ENCODE measurements around the gene STATH. TPM values are rescaled to one million over a fixed set of nuclear protein-coding genes. Genes with fewer than 3 reads are reported as not detected.
"Not testable (repeated sequence)": the region's sequence is repeated elsewhere in the genome, so short reads cannot be mapped to it uniquely, and the experiment has no call there.

Gene STATH
- 5.8 TPM for total RNA-seq (ENCODE audit: insufficient read depth, low replicate concordance)

- DNase-seq (ENCODE audit: low spot score), result no peak
These were observed at the start of gene STATH for GRCh38 chr4:69995526-69996016. Gene STATH, plus strand, starts transcription at chr4:69995966. Its CDS starts 2,472 bp downstream, at chr4:69998438.

GRCh38 chr4:69951602-69952001, 44.2 kb upstream of the STATH start:
- DNase-seq (ENCODE audit: low spot score), result no peak

- no peak for DNase-seq (ENCODE audit: low spot score)
These were observed 38.6 kb upstream of the STATH start for GRCh38 chr4:69957209-69957608.

- no peak for DNase-seq (ENCODE audit: low spot score)
These were observed 30.1 kb upstream of the STATH start, which contains the start of gene CSN2 for GRCh38 chr4:69965628-69966027. Gene CSN2, minus strand, starts transcription at chr4:69965728. Its CDS starts 4,733 bp downstream, at chr4:69960995.

GRCh38 chr4:69970071-69970470, 25.7 kb upstream of the STATH start:
- no peak for DNase-seq (ENCODE audit: low spot score)

GRCh38 chr4:69974631-69975030, 21.1 kb upstream of the STATH start:
- DNase-seq (ENCODE audit: low spot score), result peak; percentile 15

GRCh38 chr4:69977582-69977981, 18.2 kb upstream of the STATH start:
- no peak for DNase-seq (ENCODE audit: low spot score)

- DNase-seq (ENCODE audit: low spot score), result peak; percentile 68
These were observed 11.7 kb upstream of the STATH start for GRCh38 chr4:69984030-69984443.

- DNase-seq (ENCODE audit: low spot score), result no peak
These were observed 9.1 kb upstream of the STATH start for GRCh38 chr4:69986663-69987062.

GRCh38 chr4:69991016-69991415, 4.8 kb upstream of the STATH start:
- no peak for DNase-seq (ENCODE audit: low spot score)

GRCh38 chr4:69994782-69995181, 984 bp upstream of the STATH start:
- DNase-seq (ENCODE audit: low spot score), result no peak

GRCh38 chr4:69999420-69999819, 3.7 kb downstream of the STATH start:
- DNase-seq (ENCODE audit: low spot score), result no peak

GRCh38 chr4:70000711-70001110, 4.9 kb downstream of the STATH start:
- DNase-seq (ENCODE audit: low spot score), result no peak

GRCh38 chr4:70002507-70002906, 6.7 kb downstream of the STATH start:
- no peak for DNase-seq (ENCODE audit: low spot score)

GRCh38 chr4:70008771-70009170, 13.0 kb downstream of the STATH start:
- DNase-seq (ENCODE audit: low spot score), result no peak

- not testable (repeated sequence) for DNase-seq (ENCODE audit: low spot score)
These were observed 23.2 kb downstream of the STATH start for GRCh38 chr4:70019006-70019405.

GRCh38 chr4:70023218-70023617, 27.5 kb downstream of the STATH start:
- DNase-seq (ENCODE audit: low spot score), result no peak

- DNase-seq (ENCODE audit: low spot score), result no peak
These were observed 31.2 kb downstream of the STATH start for GRCh38 chr4:70027011-70027410.

GRCh38 chr4:70028159-70028558, 32.4 kb downstream of the STATH start, which contains the start of gene HTN3:
Gene HTN3, plus strand, starts transcription at chr4:70028459. Its CDS starts 2,282 bp downstream, at chr4:70030741.
- not testable (repeated sequence) for DNase-seq (ENCODE audit: low spot score)

GRCh38 chr4:70037559-70037958, 41.8 kb downstream of the STATH start:
- not testable (repeated sequence) for DNase-seq (ENCODE audit: low spot score)

GRCh38 chr4:70039928-70040327, 44.2 kb downstream of the STATH start:
- DNase-seq (ENCODE audit: low spot score), result not testable (repeated sequence)

- DNase-seq (ENCODE audit: low spot score), result peak; percentile 14
These were observed 46.0 kb downstream of the STATH start for GRCh38 chr4:70041652-70042286.

- DNase-seq (ENCODE audit: low spot score), result not testable (repeated sequence)
These were observed 54.4 kb downstream of the STATH start, which contains the start of gene HTN1 for GRCh38 chr4:70050138-70050537. Gene HTN1, plus strand, starts transcription at chr4:70050438. Its CDS starts 2,639 bp downstream, at chr4:70053077.

All from umbilical cord (tissue), 2 donors.